Right renal cortex interstitium (tissue), 3 donors: ENCODE results near the gene TBC1D16. TPM values are rescaled to one million over a fixed set of nuclear protein-coding genes. Genes with fewer than 3 reads are reported as not detected.

ENCODE experiments used
- DNase-seq, 3 donors: peaks; one replicate each; pipeline ENCODE4 v3.0.0-alpha.2; 2013; ENCODE audit warnings: low read depth in 3 of 3, low spot score in 2 of 3
- polyA plus RNA-seq, 3 donors: library from polyadenylated mRNA; unstranded; fragments of 120-200 nt; gene quantifications; one replicate each; pipeline ENCODE4 v1.2.1, GENCODE V29; 2013; ENCODE audit not compliant: insufficient read length in 3 of 3

TBC1D16 gene
- polyA plus RNA-seq, 3 donors = 31.3 to 32.7 (median 31.5) TPM

DNA sequence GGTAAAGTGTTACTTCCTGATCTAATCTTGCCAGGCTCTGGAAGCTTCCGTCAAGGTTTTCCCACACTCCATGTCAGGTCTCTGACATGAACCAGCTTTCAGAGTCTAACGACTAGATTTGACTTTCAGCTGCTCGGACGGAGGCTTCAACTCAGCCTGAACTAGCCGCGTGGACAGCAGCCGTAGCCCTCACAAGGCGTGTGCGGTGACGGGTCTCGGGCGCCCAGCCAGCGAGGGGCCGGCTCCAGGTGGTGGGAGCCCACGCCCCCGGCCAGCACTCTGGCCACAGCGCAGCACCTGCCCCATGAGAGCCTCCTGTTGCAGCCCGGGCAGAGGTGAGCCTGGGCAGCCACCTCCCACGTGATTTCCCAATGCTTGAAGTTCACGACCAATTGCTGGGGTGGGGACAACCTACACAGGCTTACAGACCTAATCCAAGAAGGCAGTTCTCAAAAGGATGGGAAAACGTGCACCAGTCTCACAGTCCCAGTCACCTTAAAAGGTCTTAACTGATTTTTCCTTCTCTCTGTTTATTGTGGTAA, 45.5 kb downstream of the TBC1D16 start:
- no peak for DNase-seq

DNA sequence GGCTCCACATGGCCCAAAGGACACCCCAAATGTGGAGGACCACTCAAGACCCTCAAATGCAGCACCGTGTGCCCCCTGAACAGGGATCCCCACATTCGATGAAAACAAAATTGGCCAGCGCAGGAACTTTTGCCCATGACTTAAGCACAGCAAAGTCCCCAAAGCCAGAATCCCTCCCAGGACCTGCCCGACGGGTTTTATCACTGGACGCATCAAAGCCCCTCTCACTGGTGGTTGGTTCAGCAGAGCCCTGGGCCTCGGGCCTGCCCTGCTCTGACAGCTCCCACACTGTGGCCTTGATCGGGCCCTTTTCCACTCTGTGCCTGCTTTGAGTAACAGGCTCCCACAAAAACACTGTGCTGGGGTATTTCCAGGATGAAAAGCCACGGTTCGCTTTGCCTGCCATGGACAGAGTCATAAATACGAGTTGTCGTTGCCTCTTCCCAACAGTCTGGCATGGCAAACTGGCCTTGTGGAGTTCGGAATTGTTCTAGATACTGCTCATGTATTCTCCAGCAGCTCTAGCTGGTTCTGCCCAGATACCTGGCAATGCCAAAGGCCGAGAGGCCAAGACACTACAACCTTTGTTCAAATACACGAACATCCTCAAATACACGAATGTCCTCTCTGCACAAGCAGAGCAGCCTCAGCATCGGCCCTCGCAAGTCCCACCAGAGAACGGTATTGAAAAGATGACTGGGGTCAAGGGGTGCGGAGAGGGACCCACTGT, 46.4 kb downstream of the TBC1D16 start:
- DNase-seq = no peak

DNA sequence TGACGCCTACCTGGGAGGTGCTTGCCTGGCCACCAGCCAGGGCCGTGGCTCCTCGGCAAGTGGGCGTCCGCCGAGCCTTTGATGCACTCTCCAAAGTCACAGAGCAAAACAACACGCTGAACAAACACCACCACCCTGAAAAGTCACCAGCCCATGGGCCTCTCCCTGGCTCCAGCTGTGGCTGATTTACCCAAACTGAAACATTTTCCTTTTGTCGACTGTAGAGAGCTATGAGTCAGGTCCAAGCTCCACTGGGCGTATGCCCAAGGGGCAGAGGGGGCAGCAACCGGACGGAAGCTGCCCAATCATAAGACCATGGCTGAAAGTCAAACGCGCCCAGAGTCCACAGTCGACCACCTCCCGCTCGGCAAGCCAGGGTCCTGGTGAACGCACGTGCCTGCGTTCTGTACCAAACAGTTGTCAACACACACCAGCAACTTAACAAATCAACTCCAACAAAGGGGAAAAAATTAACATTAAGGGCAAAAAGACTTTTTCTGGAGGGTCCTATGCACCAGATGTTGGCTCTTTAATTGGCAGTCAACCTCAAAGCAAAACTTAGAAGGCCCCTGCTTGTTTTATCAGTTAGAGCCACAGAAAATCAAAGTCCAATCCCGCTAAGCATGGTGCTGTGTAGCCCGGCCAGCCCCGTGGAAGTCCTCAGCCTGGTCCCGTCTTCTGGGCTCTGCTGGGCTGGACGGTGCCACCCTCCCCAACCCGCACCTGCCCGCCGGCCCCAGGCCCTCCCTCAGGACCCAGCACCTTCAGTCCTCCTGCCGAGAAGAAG, 47.3 kb downstream of the TBC1D16 start:
- DNase-seq = no peak

DNA sequence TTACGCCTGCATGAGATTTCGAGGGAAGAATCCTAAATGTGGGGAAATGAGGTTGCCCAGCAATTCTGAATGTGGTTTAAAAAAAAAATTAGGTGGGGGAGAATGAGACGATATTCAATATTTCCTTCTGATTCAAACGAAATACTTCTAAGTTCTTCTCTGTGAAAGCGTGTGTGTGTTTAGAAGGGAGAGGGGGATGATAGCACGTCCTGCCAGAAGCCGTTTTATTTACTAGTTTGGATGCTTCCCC, 47.8 kb downstream of the TBC1D16 start:
- DNase-seq = no peak

DNA sequence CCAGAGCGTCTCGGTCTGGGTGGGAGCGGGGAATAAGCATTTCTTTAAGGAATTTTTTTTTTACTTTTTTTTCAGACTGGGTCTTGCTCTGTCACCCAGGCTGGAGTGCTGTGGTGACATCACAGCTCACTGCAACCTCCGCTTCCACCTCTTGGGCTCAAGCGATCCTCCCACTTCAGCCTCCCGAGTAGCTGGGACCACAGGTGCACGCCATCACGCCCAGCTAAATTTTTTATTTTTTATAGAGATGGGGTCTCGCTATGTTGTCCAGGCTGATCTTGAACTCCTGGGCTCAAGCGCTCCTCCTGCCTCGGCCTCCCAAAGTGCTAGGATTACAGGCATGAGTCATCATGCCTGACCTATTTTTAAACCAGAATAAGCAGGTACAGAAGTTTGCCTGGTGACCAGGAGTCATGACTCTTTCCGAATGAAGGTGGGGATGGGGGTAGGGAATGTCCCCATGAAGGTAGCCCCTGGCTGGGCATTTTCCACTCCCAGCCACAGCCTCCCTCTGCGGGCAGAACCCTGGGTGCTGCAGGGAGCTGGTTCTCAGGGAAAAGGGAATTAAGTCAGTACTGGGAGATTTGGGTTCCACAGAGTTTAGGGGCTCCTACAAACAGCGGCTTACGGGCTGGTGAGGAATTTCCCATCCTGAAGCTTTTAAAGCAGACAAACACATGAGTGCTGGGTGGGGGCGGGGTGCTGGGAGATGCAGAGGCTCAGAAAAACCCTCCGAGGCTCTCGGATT, 48.3 kb downstream of the TBC1D16 start:
- DNase-seq = no peak

DNA sequence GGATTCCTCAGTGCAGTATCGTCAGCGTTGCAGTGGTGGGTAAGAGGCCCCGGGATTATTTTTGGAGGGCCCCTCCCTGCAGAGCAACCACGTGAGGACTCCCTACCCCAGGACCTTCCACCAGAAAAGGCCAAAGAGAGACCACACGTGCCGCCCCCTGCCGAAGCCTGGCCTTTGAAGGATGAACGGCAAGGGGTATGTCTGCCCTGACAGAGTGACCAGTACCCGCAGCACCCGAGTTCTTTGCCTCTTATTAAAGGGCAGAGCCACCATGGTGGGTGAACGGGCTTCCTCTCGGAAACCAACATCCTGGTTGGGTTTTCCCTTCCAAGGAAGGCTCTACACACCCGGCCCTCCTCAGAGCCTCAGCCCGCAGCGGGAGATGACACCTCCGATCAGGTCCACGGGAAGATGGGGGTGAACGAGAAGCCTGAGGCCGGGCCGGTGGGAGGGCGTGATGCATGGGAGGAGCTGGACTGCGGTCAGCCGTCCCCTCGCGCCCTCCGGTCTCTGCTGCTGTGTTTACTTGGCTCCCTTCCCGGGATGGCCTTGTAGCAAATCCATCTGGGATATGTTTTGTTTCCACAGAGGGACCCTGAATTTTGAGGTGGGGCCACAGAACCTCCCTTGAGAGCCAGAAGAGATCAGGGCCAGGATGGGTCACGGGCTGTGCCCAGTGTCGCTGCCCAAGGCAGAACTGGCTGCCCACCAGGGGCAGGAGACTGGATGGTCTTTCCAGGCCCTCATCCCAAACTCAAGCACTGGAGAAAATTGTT, 49.1 kb downstream of the TBC1D16 start:
- DNase-seq = no peak

DNA sequence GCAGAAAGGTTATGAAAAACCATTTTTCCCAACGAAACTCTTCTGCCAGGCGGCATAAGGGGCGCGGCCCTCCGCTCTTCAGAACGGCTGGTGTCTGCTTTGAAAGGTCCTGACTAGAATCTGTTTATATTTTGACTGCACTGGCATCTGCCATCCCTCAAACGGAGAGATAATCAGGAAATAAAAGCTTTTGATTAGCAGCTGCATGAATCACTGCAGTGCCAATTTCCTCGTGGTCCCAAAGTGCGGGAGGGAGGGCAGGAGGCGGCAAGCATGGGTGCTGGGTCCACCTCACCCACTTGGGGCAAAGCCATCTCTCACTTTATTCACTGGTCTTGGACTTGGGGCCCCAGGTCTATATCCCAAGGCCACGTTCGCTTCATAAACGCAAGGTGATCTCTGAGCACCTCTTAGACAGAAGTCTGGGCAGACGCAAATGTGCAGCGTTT, 49.7 kb downstream of the TBC1D16 start:
- DNase-seq = no peak

DNA sequence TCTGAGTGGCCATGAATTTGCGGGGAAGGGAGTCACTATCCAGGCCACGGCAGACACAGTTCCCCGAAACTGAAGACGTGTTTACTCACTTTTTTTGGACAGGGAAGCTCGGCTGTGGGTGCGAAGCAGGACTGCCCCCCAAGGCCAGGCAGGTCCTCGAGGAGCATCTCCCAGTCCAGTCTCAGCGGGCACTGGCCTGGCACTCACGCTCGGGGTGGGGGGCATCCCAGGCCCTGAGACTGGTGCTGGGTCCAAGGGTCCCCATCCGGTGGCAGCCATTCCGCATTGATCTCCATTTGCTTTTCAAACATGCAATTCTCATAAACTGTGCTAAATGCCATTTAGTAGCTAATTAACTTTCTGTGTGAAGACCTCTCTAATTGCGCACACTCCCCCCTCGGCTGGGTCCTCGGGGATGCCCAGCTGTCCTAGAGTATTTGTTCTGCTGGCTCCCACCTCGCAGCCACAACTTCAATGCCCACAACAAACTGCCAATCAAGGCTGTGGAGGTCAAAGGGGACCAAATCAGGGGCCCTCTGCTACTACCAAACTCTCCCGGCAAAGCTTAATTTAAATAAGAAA, 50.2 kb downstream of the TBC1D16 start:
- no peak for DNase-seq

DNA sequence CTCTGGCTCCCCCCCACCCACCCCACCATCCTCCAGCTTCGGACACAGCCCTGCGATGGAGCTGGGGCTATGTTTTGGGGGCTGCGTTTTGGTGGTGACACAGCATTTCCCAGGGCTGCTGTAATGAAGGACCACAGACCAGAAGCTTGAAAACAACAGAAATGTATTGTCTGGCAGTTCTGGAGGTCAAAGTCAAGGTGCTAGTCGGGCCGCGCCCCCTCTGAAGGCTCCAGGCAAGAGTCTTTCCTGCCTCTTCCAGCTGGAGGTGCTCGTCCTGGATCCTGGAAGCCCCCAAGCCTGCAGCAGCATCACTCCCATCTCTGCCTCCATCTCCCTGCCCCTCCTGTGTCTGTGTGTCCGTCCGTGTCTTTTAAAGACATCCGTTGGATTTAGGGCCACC, 50.8 kb downstream of the TBC1D16 start:
- DNase-seq = no peak

DNA sequence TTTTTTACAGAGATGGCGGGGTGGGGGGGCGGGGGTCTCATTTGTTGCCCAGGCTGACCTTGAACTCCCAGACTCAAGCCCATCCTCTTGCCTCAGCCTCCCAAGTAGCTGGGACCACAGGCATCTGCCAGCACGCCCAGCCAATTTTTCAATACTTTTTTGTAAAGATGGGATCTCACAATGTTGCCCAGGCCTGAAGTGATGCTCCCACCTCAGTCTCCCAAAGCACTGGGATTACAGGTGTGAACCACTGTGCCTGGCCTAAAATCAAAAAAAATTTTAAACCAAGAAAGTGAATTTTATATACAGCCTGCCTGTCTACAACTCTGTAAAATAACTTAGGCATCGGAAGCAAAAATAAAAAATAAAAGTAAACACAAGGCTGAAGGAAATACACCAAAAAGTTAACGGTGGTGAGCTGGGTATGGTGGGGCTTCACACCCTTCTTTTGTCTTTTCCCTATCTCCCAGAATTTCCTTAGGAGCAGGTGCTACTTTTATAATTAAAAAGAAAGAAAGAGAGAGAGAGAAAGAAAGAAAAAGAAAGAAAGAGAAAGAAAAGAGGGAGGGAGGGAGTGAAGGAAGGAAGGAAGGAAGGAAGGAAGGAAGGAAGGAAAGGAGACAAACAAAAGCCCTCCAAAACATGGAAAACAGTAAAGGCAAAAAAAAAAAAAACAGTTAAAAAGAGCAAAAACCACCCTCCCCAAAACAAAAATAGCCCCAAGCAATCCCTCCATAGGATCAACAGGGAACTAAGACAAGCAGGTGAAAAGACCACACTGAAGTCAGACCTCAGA, 51.4 kb downstream of the TBC1D16 start:
- DNase-seq = no peak

DNA sequence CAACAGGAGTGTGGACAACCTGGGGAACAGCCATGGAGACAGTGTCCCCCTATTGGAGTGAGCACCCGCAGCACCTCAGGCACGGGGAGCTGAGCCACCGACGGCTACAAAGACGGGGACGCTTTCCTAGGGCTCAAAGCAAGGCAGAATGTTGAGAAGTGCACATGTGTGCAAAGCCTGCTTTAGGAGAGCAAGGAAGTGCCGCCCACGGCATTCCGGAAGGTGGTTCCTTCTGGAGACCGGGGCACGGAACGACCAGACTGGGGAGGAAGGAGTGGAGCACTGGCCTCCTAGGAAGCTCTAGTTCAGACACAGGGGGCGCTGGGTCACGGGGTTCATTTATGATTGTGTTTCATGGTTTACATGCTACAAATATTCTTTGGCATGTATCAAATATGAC, 52.2 kb downstream of the TBC1D16 start:
- DNase-seq = no peak

DNA sequence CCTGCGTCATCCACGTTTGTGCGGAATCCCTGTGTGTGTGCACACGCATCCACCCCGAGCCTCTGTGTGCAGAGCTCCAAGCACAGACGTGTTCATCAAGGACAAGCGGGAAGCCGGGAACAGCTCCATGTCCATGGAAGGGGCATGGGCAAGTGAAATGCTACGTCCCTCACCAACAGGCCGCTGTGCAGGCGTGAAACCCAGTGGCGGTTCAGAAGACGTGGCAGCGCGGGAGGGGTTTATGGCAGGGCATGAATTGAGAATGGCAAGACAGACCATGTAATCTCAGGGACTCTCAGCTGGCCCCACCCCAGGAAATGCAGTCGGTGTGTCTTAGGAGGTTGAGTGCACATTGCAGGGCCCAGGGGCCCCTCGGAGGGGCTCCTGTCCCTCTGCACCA, 52.7 kb downstream of the TBC1D16 start:
- DNase-seq = no peak

DNA sequence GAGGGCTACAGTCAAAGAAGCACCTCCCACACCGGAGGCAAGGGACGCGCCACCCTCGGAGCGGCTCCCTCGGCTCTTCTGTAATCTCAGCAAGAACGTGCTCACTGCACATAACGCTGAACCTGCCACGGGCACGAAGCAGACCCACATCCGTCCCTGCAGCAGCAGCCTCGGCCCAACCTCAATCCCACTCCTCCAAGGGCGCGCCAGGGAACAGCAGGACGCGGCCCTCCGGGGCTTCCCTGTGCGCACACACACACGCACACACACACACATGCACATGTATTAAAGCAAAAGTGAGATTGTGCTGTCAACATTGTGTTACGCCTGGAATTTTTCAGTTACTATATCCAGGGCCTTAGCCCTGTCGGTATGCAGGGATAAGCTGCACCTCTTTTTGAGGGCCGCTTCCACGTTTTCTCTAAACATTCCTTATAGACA, 54.0 kb downstream of the TBC1D16 start:
- no peak for DNase-seq

DNA sequence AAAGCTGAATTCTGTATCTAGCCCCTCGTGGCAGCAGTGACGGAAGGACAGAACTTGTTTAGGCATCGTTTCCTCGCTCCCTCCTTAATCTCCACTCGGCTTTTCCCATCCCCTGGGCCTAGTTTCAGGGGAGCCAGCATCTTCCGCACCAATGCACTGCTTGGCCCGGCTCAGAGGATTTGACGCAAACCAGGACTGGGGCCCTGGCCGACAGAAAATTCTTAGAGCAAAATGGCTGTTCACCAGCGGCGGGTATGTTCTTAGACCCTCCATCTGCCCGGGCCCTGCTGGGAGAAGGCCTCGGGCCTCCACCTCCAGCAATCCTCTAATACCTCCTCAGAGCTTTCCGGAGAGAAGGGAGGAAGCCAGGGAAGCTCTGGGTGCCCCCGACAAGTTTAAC, 54.6 kb downstream of the TBC1D16 start:
- DNase-seq = no peak

DNA sequence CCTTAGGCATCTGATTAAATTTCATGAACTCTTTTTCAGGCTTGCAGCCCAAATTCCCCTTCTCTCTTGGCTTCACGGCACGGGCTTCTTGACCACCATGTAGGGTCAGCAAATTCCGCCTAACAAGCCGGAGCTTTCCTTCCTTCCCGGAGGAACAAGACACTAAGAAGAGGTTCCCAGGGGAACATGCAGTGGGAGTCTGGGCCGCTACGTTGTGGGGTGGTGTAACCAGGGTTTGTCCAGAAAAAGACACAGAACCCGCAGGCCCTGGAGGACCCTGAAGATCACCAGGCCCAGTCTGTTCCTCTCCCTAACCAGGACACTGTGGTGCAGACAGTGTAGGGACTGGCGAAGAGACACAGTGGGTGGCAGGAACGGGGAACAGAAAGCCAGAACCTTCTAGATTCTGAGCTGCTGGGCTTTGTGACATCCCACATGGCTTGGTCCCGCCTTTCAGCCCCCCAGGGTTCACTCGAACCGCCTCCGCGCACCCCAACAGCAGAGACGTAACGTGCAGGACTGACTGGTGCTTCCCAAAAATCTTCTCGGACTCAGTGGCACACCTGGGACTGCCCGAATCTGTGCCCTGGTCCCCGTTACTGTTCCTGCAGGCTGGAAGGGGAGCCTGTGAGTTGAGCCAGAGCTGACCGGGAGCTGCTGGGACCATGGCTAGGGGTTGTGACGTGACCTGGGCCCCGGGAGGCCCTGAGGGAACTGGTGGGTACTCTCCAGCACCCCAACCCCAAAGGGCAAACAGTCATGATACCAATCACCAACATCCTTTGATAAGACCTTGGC, 55.2 kb downstream of the TBC1D16 start:
- no peak for DNase-seq

DNA sequence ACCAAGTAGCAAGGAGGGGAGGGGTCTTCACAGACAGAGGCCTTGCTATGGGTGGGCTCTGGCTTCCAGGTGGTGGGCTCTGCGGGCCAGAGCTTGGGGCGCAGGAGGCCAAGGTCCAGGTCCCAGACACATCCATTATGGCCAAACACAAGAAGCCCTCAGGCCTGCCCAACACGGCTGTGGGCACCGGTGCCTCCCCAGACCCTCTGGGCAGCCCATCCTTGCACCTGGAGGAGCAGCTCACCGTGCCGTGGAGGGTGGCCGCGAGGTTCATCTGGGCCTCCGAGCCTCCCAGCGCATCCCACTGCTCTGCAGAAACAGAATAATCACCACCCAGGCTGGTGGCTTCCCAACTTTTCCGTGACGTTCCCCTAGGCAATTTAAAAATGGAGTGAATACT, 55.9 kb downstream of the TBC1D16 start:
- DNase-seq = no peak

DNA sequence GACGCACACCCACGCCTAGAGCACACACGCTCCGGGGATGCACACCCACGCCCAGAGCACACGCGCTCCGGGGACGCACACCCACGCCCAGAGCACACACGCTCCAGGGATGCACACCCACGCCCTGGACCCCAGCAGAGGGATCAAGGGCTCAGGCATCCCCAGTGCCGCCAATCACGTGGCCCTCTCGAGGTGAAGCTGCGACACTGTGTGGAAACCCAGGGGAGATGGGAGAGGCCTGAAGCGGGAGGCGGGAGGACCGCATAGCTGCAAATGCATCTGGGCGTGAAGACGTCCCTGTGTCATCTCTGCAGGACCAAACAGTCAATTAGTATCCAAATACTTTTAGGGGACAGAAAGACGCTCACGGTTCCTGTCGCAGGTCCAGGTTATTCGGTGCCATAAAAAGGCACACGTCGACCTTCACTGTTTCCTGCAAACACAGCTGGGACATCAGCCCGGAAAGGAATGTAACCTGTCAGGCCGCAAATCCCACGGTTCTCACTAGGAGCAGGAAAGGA, 56.4 kb downstream of the TBC1D16 start:
- no peak for DNase-seq

DNA sequence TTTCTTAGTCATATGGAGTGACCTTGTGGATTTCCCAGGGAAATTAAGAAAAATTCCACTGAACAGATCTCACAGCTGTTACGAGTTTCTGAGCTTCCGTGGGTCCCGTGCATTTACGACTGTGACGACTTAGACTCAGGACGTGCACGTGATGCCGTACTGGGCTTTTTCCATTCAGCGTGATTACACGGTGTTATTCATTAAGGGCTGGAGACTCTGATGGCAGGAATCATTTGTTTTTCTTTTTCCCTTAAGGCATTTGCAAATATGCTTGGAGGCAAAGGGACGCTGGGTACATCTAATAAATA, 57.2 kb downstream of the TBC1D16 start:
- DNase-seq = no peak
